HS-5 (cell line): ENCODE results near the gene NIM1K.
"Not testable (repeated sequence)": the region's sequence is repeated elsewhere in the genome, so short reads cannot be mapped to it uniquely, and the experiment has no call there.

Experiments used
- DNase-seq: peaks from one replicate; pipeline ENCODE4 v3.0.0-alpha.2; 2012; ENCODE audit warnings: low read depth

NIM1K gene

DNA sequence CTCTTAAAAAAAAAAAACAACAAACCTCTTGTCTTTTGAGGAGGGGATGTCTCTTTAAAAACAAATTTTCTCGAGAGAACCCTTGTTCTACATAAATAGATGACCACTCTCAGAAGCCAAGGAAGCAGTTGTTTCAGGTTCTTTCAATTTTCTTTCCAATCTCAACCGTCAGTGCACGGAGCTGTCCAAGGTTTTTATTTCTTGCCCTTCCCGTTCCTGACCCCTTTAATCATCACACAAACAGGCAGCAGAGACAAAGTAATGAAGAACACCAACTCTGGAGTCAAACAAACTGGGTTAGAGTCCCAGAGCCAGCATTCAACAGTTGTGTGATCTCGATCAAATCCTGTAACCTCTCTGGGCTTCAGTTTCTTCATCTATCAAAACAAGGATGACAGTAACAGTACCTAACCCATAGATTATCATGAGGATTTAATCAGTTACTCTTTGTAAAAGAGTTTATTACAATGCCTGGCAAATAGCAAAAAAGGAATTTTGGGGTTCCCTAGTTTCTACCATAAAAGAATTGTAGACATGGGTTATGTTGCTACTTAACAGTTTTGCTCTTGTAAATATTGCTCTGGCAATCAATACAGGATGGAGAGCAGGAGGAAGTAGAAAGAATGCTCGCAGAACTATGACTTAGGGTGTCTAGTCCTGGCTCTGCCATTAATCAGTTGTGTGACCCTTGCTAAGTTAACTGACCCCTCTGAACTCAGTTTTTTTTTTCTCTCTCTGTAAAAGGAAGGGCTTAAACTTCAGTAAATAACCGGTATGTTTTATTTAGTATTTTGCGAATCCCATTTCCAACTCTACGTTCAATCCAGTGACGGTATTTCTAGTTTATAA, 1.0 kb upstream of the NIM1K start:
- no peak for DNase-seq

DNA sequence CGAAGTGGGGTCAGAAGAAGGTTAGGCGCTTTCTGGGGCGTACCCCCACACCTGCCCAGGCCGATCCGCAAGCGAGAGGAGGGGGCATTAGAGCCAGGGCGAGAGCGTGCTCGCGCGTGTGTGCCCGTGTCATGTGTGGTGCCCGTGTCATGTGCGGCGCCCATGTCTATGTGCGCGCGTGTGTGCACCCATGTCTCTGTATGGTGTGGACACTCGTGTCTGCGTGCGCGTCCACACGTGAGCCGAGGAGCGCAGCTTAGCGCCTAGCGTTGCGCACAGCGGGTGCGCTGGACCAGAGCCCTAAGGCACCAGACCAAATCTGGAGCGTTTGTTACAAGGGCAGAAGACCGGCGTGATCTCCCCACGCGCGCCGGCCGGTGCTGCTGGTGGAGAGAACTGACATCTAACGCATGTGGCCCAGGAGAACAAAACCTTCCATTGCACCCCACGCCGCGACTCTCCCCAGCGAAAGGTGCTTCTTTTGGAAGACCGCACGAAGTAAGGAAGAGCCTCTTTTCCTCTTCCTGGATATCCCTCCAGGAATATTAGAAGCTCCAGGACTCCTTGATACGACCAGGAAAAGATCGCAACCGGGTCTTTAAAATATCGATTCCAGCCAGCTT, 644 bp downstream of the NIM1K start:
- DNase-seq = no peak

DNA sequence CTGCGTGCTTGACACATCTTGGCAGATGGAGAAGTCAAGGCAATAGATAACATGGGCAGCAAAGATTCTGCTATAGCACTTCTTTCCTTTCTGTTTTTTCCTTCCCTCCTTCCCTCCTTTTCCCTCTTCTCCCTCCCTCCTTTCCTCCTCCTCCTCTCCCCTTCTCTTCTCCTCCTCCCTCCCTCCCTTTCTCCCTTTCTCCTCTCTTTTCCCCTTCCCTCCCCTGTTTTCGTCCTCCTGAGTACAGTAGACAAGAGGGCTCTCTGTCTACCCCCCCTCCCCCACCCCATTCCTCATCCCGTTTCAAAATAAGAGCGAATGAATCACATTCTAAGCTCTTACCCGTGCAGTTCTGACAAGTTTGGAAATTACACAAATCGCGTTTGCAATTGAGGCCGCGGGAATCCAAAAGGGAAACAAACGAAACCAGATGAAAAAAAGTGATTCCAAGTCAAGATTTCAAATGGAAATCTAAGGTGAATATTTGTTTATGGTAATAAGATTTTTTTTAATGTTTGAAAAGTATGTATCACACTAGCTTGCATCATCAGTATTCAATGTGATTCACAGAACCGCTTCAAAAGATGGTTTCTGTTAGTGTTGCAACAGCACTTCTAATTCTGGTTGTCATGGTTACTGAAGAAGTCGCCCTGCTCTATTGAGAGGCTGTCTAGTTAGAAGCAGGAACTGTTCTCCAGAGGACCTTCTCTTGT, 1.3 kb downstream of the NIM1K start:
- DNase-seq = peak; percentile 98

DNA sequence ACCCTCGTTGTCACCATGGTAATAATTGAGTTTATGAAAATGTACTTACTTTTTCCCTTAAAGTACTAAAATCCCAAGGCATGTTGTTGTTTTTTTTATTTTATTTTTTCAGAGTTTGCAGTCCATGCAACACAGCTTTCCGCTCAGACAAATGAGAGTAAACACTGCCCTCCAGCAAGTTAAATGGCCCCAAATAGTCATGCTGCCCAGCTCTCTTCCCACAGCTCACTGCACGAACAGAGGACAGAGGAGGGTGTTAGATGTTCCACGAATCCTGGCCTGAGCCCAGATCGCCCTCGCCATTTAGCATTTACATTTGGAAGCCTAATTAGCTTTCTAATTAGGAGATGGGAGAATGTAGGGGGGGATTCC, 1.9 kb downstream of the NIM1K start:
- DNase-seq = no peak

DNA sequence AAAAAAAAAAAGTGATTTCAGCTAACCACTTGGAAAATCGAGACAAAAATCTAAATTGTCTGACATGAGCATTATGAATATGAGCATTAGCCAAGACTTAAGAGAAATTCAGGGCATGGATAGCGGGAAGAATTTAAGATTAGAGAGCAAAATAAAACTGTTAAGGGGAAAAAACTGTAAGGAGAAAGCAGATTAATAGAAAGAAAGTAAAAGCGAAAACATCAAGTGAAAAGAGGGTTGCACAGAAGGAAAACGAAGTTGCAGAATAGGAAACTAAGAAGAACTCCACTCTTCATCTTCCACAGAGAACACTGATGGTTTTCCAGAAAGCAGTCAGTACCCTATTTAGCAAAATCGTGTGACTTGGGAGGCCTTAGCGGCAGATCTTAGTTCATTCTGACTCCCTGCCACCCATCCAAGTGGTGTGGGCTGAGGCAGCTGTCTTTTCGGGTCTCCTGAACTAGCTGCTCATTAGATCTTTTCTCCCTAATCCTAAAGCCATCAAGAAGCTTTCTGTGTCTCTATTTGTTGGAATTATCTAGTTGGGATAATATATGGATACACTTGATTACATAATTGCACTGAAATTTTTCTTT, 3.7 kb downstream of the NIM1K start:
- DNase-seq = no peak

DNA sequence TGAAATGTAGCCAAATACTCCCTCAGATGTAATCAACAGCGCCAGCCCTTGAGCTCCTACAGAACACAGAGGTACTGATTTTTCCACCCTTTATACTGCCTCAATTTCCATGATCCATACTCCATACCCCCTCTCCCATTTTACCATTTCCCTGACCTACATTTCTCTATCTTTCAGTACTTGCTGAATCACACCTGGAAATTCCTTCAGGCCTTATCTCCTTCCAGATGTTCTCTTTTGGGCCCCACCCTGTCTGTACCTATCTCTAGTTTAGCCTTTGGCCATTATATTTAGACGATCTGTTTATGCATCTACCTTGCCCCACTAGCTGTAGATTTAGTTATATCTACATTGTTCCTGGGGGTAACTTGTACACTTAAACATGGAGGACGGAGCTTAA, 5.5 kb downstream of the NIM1K start:
- no peak for DNase-seq

DNA sequence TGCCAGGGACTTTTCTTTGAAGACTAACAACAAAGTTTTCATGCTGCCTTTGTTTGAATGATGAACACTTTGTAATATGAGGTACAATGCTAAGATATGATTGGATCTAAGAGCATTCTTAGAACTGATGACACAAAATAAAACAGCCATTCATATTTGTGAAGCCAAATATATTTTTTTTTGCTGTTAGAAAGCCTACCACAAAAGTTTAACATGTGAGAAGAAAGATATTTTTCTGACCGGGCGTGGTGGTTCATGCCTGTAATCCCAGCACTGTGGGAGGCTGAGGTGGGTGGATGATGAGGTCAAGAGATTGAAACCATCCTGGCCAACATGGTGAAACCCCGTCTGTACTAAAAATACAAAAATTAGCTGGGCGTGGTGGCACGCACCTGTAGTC, 9.4 kb downstream of the NIM1K start:
- not testable (repeated sequence) for DNase-seq

DNA sequence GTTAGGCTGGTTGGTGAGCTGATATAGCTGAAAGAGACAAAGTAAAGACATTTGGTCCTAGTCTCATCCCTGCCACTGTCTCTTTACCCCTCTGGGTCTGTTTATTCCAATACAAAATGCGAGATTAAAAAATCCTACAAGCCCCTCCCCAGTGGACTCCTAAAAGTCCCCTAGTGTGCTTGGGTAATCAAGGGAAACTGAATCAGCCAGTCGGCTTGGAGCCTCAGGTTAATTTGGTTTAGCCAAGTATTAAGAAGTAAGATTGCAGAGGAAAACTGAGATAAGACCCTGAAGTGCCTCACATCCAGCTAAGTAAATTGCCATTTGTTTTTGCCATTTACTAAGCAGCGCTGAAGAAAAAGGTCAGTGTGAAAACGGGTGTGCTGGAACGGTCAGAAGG, 10.4 kb downstream of the NIM1K start:
- DNase-seq = no peak

DNA sequence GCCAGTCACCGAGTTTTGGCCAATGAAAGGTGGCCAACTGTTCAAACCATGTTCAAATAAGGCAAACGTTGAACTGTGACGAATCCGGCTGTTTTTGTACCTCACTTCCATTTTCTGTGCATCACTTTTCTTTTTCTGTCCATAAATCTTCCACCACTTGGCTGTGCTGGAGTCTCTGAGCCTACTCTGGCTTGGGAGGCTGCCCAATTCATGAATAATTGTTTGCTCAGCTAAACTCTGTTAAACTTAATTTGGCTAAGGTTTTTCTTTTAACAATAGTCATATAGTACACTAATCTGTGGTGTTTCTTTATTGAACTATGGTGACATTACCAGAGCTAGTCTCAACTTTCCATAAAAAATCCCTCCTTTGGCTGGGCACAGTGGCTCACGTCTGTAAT, 11.3 kb downstream of the NIM1K start:
- DNase-seq = no peak

DNA sequence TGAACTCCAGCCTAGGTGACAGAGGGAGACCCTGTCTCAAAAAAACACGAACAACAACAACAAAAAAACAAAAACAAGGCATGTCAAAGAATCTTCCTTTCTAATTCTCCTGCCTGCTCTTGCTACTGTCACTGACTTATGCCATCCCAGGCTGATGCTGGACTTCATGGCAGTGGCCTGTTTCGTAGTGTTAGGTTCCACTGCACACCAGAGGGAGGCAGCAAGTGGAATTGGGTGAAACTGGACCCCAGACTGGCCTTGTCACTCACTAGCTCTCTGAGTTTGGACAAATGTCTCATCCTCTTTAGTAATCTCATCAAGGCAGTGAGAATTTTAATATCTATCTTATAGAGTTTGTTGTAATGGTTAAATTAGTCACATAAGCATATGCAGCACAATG, 12.9 kb downstream of the NIM1K start:
- no peak for DNase-seq

DNA sequence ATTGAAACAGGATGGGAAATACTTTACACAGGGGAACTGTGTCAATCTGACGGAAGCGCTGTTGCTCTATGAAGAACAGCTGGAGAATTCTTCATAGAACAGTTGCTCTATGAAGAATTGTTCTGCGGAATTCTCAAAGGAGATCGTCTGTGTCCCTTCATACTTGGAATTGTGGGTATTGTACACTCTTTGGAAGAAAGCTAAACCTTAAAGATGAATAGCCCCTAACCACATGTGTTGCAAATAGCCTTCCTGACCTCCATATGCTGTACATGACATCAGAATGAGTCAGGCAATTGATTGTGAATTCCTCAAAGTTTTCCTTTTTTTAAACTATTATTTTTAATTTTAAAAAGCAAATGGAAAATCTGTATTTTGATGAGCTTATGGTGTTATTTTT, 15.6 kb downstream of the NIM1K start:
- DNase-seq = peak; percentile 63

DNA sequence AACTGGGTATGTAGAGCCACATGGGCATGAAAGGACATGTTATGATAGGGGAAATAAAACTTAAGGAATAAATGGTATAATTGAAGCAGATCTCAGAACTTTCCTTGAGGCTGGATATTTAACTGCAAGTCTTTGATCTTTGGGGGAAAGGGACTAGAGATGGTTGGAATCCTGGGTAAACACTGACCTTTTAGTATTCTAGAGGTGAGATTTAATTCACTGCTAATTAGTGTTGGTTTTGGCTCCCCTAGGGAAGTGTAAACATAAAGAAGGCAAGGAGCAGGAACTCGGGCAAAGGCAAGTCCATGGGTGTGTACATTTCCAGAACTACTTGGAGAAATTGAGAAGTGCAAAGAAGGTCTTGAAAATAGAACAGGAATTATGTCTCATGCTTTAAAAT, 16.6 kb downstream of the NIM1K start:
- no peak for DNase-seq

DNA sequence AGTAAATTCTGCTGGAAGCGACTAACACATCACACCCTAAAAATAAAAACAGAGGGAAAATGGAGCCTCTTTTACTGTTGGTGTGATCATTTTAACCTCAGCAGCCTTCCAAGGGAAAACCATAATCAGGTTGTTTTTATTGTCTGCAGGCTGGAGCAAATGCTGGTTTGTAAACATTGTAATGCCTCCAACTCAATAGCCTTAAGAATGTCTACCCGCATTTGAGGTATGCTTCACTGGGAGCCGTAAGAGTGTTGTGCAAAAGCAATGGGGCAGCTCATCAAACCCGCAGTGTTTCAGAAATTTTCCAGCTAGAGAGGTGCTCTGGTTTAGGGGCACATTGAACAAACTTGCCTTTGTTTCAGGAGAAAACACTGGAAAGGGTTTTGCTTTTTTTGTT, 17.0 kb downstream of the NIM1K start:
- no peak for DNase-seq

DNA sequence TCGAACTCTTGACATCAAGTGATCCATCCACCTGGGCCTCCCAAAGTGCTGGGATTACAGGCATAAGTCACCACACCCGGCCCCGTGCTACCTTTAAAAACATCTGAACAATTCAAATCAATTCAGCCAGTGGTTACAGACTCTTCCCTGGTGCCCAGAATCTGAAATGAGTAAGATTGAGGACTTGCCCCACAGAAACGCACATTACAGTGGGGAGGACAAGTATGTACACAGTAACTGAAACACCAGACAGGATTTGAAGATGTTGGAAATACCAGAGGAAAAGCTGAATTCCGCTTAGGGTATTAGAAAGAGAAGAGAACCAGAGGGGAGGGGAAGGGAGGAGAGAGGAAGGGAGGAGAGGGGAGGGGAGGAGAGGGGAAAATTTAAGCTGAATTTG, 17.8 kb downstream of the NIM1K start:
- no peak for DNase-seq

DNA sequence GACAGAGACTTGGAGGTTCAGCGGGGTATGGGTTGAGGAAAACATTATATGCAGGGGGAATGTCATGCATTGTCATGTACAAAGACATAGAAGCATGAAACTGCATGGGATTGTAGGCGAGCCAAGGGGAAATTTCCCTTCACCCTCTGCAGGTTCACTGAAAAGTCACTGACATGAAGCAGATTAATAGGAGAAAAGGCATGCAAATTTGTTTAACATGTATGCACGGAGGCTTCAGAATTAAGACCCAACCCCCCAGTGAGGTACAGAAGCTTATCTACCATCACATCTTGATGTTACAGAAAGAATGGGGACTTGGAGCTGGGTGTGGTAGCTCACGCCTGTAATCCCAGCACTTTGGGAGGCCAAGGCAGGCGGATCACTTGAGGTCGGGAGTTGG, 18.5 kb downstream of the NIM1K start:
- DNase-seq = no peak

DNA sequence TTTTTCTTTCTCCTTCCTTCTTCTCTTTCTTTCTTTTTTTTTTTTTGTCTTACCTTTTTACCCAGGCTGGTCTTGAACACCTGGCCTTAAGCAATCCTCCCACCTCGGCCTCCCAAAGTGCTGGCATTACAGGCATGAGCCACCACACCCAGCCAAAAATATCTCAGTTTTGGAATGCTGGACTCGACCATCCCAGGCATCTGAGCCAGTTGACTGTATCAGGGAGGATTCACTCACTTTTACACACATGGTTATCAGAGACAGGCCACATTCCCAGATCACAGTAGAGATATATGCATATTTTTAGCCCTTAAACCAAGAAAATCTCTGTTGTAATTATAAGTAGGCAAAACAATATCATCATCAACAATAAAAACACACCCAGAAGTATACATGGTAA, 21.9 kb downstream of the NIM1K start:
- no peak for DNase-seq

DNA sequence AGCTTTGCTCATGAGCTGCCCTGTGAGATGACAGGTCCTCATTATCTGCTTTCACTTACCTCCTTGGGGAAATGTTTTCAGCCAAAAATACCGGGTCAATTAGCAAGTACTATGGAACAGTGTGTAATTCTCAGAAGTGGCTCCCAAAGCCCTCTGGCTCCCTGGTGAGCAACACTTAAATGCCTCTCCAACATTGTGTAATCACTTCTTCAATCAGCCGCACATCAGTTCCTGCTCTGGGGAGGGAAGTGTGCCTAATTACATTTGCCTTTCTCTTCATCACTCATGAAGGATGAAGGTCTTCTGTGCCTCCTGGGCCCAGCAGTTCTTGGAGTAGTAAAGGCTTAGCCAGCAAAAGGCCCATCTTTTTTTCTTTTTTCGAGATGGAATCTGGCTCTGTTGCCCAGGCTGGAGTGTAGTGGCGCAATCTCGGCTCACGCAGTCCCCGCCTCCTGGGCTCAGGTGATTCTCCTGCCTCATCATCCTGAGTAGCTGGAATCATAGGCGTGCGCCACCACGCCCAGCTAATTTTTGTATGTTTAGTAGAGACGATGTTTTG, 23.1 kb downstream of the NIM1K start:
- no peak for DNase-seq

DNA sequence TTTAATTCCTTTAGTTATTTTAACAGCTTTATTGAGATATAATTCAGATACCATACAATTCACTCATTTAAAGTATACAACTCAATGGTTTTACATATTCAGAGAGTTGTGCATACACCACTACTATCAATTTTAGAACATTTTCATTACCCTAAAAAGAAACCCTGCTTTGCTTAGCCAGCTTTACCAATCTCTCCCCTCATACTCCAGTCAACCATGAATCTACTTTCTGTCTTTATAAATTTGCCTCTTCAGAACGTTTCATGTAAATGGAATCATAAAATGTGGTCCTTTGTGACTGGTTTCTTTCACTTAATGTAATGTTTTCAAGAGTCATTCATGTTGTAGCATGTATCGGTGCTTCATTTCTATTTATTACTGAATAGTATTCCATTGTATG, 24.9 kb downstream of the NIM1K start:
- DNase-seq = no peak

DNA sequence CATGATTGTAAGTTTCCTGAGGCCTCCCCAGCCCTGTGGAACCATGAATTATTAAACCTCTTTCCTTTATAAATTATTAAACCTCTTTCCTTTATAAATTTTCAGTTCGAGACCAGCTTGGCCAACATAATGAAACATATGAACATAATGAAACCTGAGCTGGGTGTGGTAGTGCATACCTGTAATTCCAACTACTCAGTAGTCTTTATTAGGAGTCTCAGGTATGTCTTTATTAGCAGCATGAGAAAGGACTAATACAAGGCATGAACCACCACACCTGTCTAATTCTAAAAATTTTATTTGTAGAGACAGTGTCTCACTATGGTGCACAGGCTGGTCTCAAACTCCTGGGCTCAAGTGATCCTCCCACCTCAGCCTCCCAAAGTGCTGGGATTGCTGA, 27.1 kb downstream of the NIM1K start:
- DNase-seq = no peak

DNA sequence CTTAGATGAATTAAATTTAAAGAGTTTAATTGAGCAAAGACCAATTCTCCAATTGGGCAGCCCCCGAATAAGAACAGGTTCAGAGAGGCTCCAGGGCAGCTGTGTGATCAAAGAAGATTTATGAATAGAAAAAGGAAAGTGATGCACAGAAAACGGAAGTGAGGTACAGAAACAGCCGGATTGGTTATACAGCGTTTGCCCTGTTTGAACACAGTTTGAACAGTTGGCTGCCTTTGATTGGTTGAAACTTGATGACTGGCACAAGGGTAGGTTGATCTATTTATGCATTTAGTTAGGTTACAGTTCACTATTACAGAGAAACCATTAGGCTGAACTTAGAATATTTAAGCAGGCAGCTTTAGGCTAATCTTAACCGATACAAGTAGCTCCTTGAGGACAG, 29.5 kb downstream of the NIM1K start:
- DNase-seq = no peak

DNA sequence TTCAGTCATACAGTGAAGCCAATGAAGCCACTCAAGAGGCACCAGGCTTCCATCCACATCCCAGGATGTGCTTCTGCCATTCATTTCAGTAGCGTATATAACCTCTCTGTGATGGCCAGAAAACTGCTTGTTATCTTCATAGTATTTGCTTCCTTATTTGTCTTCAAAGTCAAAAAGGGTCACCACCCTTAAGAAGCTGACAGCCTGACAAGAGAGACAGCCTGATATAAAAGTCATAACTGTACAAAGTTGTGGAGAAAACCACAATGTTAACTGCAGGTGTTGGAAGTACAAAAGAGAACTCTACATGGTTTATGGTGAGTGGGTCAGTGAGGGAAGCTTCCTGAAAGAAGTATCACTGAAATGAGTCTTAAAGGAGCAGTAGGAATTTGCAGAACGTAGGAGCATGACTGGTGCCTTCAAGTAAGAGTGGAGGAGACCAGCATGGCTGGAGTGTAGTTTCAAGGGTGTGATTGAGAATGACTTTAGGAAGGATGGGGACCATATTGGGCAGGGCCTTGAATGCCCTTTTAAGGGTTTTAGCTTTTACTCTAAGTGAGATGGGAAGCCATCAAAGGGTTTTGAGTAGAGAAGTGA, 33.7 kb downstream of the NIM1K start:
- no peak for DNase-seq

DNA sequence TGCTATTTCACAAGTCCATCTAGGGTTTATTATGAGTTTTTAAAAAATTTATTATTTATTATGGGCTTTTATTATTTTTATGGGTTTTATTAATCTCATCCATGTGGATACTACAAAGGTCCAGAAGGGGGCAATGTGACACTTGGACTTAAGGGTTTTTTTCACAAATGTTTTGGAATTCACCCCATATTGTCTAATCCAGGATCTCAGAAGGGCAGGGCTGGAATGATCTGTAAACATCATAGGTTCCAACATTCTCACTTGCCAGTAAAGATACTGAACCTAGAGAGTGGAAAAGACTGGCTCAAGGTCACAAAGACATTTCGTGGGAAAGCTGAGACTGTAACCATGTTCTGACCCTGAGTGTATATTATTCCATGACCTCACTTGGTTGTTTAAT, 35.6 kb downstream of the NIM1K start:
- DNase-seq = peak; percentile 50
